ENCODE results near the gene SMG6.

SMG6 gene

GRCh38 chr17:2335726-2336214 is 32.2 kb upstream of the SMG6 start:
- peak overlapping the region; percentile 84 to 94 for H3K4me3 ChIP-seq (ENCODE audit: low read depth in 1 of 2, low read length in 1 of 2)
- peaks cover 21% of the 10 kb centered on the region for H3K36me3 ChIP-seq
- TF ChIP-seq CTCF (IDR thresholded peaks at IDR 0.05) = no peak
- H3K9me3 ChIP-seq = no peaks in the 10 kb centered on the region
- peaks cover 19 to 21% of the 10 kb centered on the region in 2 experiments for H3K4me1 ChIP-seq (ENCODE audit: control insufficient read depth in 1 of 2, insufficient read depth in 1 of 2, low read depth in 1 of 2, low read length in 1 of 2)
- H3K27ac ChIP-seq = peak overlapping the region; percentile 83
- no peaks in the 10 kb centered on the region for H3K27me3 ChIP-seq

- H3K27ac ChIP-seq = no peak overlapping the region
- H3K27me3 ChIP-seq = no peaks in the 10 kb centered on the region
- peaks cover 31% of the 10 kb centered on the region for H3K36me3 ChIP-seq
- no peaks in the 10 kb centered on the region for H3K9me3 ChIP-seq
- peaks cover 9% of the 10 kb centered on the region in 2 experiments for H3K4me1 ChIP-seq (ENCODE audit: control insufficient read depth in 1 of 2, insufficient read depth in 1 of 2, low read depth in 1 of 2, low read length in 1 of 2)
- H3K4me3 ChIP-seq (ENCODE audit: low read depth in 1 of 2, low read length in 1 of 2) = no peak overlapping the region
- TF ChIP-seq CTCF (IDR thresholded peaks at IDR 0.05) = no peak
Observed at GRCh38 chr17:2331303-2331702, 27.7 kb upstream of the SMG6 start.

GRCh38 chr17:2323629-2324314 is 20.2 kb upstream of the SMG6 start:
- no peak overlapping the region for H3K4me3 ChIP-seq (ENCODE audit: low read depth in 1 of 2, low read length in 1 of 2)
- peaks cover 35% of the 10 kb centered on the region for H3K36me3 ChIP-seq
- no peaks in the 10 kb centered on the region for H3K9me3 ChIP-seq
- no peak for TF ChIP-seq CTCF (IDR thresholded peaks at IDR 0.05)
- no peaks in the 10 kb centered on the region for H3K27me3 ChIP-seq
- no peak overlapping the region for H3K27ac ChIP-seq
- no peaks in the 10 kb centered on the region for H3K4me1 ChIP-seq (ENCODE audit: control insufficient read depth in 1 of 2, insufficient read depth in 1 of 2, low read depth in 1 of 2, low read length in 1 of 2)

GRCh38 chr17:2321399-2321798 is 17.8 kb upstream of the SMG6 start:
- Histone ChIP-seq H3K4me1 (ENCODE audit: control insufficient read depth in 1 of 2, insufficient read depth in 1 of 2, low read depth in 1 of 2, low read length in 1 of 2) (no peaks in the 10 kb centered on the region), H3K27ac (no peak overlapping the region), H3K36me3 (peaks cover 34% of the 10 kb centered on the region), H3K9me3 (no peaks in the 10 kb centered on the region), H3K4me3 (ENCODE audit: low read depth in 1 of 2, low read length in 1 of 2) (no peak overlapping the region), H3K27me3 (no peaks in the 10 kb centered on the region)
- TF ChIP-seq CTCF (IDR thresholded peaks at IDR 0.05) = no peak

- Histone ChIP-seq H3K4me1 (ENCODE audit: control insufficient read depth in 1 of 2, insufficient read depth in 1 of 2, low read depth in 1 of 2, low read length in 1 of 2) (no peaks in the 10 kb centered on the region), H3K4me3 (ENCODE audit: low read depth in 1 of 2, low read length in 1 of 2) (no peak overlapping the region), H3K27ac (no peak overlapping the region), H3K9me3 (no peaks in the 10 kb centered on the region), H3K27me3 (no peaks in the 10 kb centered on the region), H3K36me3 (peaks cover 14% of the 10 kb centered on the region)
- no peak for TF ChIP-seq CTCF (IDR thresholded peaks at IDR 0.05)
Observed at GRCh38 chr17:2319051-2319450, 15.5 kb upstream of the SMG6 start.

Data from neutrophil (primary cell).